Activated gamma-delta T cell treated with anti-CD3 and anti-CD28 coated beads, Interleukin-2, amount 50 U/mL, for 16 hours (primary cell): ENCODE results near the gene IL10RA.

Experiments used
- DNase-seq: peaks from one replicate; pipeline ENCODE4 v3.0.0-alpha.2; 2020; ENCODE audit warnings: low read depth

The IL10RA gene

DNA sequence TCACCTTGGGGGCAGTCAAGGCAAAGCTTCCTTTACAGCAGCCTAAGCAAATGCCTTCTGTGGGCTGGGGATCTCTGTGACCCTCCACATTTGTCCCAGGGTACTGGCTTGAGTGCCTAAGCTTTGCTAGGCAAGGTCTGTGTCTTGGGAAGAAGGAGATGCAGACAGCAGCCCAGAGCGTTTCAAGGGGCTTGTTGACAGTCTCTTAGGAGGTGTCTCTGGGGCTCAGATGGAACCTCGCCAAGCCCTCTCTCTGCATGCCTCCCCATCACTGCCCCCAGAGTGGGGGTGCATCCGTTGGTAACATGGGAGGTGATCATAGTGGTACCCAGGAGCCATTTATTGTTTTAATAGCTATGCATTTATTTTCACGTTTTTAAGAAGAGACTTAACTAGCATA, 61.6 kb downstream of the IL10RA start:
- DNase-seq: no peak

DNA sequence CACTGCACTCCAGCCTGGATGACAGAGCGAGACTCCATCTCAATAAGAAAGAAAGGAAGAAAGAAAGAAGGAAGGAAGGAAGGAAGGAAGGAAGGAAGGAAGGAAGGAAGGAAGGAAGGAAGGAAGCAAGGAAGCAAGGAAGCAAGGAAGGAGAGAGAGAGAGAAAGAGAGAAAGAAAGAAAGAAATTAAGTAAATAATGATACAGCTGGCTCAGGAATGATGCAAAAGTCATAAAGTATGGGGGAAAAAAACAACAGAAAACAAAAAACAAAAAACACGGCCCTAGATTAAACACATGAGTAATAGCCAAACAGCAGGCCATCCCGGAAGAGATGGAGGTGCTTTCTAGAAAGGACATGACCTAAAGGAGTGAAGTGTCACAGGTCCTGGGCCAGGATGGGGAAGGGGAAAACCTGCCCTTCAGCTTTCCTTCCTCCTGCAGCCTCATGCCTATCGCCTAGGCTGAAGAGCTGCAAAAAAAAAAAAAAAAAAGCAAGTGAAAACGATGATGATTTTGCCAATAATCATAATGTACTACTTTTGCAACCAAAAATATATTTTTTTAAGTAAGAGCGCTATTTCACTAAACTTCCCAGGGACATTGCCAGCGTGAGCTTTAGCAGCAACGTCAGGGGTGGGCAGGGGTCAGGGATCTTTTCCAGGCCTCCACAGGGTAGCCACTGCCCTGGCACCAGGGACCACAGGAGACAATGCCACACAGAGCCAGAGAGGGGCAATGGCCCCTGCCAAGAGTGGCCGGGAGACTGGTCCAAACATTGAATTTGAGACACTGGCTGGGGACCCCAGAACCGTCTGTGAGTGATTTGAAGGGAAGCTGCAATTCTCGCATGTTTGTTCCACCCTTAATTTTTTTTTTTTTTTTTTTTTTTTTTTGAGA, 62.5 kb downstream of the IL10RA start:
- no peak for DNase-seq

DNA sequence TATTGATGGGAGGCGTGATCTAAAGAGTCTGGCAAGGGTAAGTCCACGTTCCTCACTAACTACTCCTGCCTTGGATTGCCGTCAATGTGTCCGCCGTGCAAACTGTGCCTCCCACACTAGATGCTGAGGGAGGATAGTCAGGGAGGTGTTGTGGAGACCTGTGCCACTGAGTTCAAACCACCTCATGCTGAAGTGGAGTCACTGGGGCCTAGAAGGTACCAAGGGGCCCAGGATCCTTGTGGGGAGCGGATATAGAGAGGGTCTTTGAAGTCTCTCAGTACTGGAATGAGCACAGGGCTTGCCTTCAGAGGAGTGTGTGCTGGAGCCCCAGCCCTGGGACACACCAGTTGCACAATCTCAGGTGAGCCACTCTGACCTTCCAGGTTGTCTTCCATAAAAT, 63.6 kb downstream of the IL10RA start:
- no peak for DNase-seq

DNA sequence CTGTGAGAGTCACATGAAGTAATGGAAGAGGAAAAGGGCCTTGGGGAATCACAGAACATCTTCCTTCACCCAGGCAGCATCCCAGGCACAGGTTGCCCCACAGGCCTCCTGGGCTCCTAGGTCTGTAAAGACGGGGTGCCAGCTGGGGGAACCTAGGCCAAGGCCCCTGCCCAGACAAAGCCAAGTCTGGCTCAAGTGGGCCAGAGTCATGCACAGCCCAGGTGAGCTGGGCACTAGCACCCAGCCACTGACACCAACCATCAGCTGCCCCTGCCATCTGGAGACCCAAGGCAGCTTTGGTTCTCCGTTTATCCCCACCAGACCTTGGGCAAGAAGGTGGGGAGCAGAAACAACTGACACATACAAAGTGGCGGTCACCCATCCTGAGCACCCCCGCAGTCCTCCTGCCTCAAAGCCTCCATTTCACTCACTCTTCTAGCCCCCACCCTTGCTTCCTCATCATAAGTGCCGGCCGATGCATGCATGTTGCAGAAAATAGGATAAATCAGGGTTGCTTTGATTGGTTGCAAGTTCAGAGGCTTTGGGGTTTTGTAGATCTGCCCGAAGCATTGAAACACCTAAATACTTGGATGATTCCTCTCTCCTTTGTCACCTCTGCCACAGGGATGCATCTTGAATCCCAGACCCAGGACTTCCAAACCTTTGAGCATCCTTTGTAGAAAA, 64.2 kb downstream of the IL10RA start:
- DNase-seq: no peak
